Sigmoid colon (tissue), 7 donors: ENCODE data around the gene HOXA13. TPM values are rescaled to one million over a fixed set of nuclear protein-coding genes. Genes with fewer than 3 reads are reported as not detected.

Source experiments
- DNase-seq: peaks from one replicate; pipeline ENCODE4 v3.0.0-alpha.2; 2019
- H3K27ac ChIP-seq, 4 donors: fragments of 200-600 bp; sonication (generic); one replicate each; pipeline ENCODE4 v1.5.1; 2016 to 2019; ENCODE audit warnings: mild to moderate bottlenecking in 1 of 4
- H3K27me3 ChIP-seq, 3 donors: fragments of 200-600 bp; sonication (generic); one replicate each; pipeline ENCODE4 v1.5.1; 2019; ENCODE audit warnings: mild to moderate bottlenecking in 1 of 3
- H3K36me3 ChIP-seq, 4 donors: fragments of 200-600 bp; sonication (generic); one replicate each; pipeline ENCODE4 v1.5.1; 2016 to 2019
- H3K4me1 ChIP-seq, 4 donors: fragments of 200-600 bp; sonication (generic); one replicate each; pipeline ENCODE4 v1.5.1; 2017 to 2019
- H3K4me3 ChIP-seq, 4 donors: fragments of 200-600 bp; sonication (generic); one replicate each; pipeline ENCODE4 v1.5.1; 2017 to 2019; ENCODE audit warnings: mild to moderate bottlenecking in 2 of 4, moderate library complexity in 1 of 4
- H3K9me3 ChIP-seq, 4 donors: fragments of 200-600 bp in 3 of 4; sonication (generic) in 3 of 4; one replicate each; pipeline versions ENCODE4 v1.5.1 to v1.6.1; 2013 to 2019
- CTCF ChIP-seq, 4 experiments: fragments of 450-650 bp in 3 of 4; fragments of 200-600 bp in 1 of 4; IDR thresholded peaks; one replicate each; pipeline ENCODE4 v1.5.1; 2016 to 2019; ENCODE audit warnings: antibody characterized with exemption in 4 of 4, mild to moderate bottlenecking in 3 of 4, moderate library complexity in 2 of 4
- EP300 ChIP-seq, 4 donors: sonication (generic); formaldehyde crosslinking; IDR thresholded peaks; one replicate each; pipeline ENCODE4 v1.6.1; 2017; ENCODE audit warnings: antibody characterized with exemption in 4 of 4
- POLR2A ChIP-seq, 2 donors: fragments of 450-650 bp; IDR thresholded peaks; one replicate each; pipeline ENCODE4 v1.6.1; 2016; ENCODE audit warnings: antibody characterized with exemption in 2 of 2, mild to moderate bottlenecking in 2 of 2, moderate library complexity in 2 of 2
- POLR2AphosphoS5 ChIP-seq, 4 donors: sonication (generic); formaldehyde crosslinking; IDR thresholded peaks; one replicate each; pipeline ENCODE4 v1.6.1; 2017; ENCODE audit warnings: antibody characterized with exemption in 4 of 4
- WGBS, 2 donors: extraction: QIAGEN DNeasy Blood & Tissue Kit; methylation state at CpG; one replicate each; pipeline ENCODE4 v1.1.7; 2013; 5-methylcytosine and 5-hydroxymethylcytosine counted together
- intact Hi-C: fragments of 100-400 bp; cut with DNase I; formaldehyde crosslinking; loops from one replicate; pipeline ENCODE4 v1.15.1; 2023
- polyA plus RNA-seq, 3 donors: library from polyadenylated mRNA; stranded (reverse); fragments of 200-250 nt; gene quantifications; one replicate each; pipeline ENCODE4 v1.2.3, GENCODE V29; 2013
- total RNA-seq, 4 donors: library from RNA; depleted of rRNA; stranded (reverse); fragments of >200 nt; gene quantifications; one replicate each; pipeline ENCODE4 v1.1.0, GENCODE V29; 2016
- donor health status: healthy with polysubstance abuse.
- donor health status: Bipolar disorder and iron deficiency.
- donor health status: healthy.

Gene HOXA13
- total and polyA plus RNA-seq, 7 donors = 9.4 to 35.3 (median 20.8) TPM

- H3K4me1 ChIP-seq = peaks cover 0 to 50% (median 39%) of the 10 kb centered on the region in 4 donors
- intact Hi-C loops = no loop called here
- H3K27ac ChIP-seq = peak overlapping the region in 3 of 4 donors; percentile 97 to 98 (median 98)
- peak overlapping the region; percentile 80 to 85 (median 82) for H3K4me3 ChIP-seq
- TF ChIP-seq POLR2AphosphoS5 (IDR thresholded peaks at IDR 0.05) (no peak), POLR2A (IDR thresholded peaks at IDR 0.05) (no peak), EP300 (IDR thresholded peaks at IDR 0.05) (no peak), CTCF (IDR thresholded peaks at IDR 0.05) (no peak)
- DNase-seq = no peak
- WGBS, 2 donors = 10 to 39% methylated on average over 7 of the region's 7 CpGs
- no peaks in the 10 kb centered on the region for H3K9me3 ChIP-seq
- no peaks in the 10 kb centered on the region for H3K36me3 ChIP-seq
- H3K27me3 ChIP-seq = no peaks in the 10 kb centered on the region
Observed at GRCh38 chr7:27162561-27163287, 37.2 kb downstream of the HOXA13 start.

GRCh38 chr7:27161721-27162560, 38.0 kb downstream of the HOXA13 start:
- no peak for TF ChIP-seq CTCF (IDR thresholded peaks at IDR 0.05)
- no peak for TF ChIP-seq POLR2AphosphoS5 (IDR thresholded peaks at IDR 0.05)
- TF ChIP-seq EP300 (IDR thresholded peaks at IDR 0.05) = no peak
- no peak for TF ChIP-seq POLR2A (IDR thresholded peaks at IDR 0.05)
- peak overlapping the region in 3 of 4 donors; percentile 97 to 98 (median 98) for H3K27ac ChIP-seq
- H3K4me3 ChIP-seq = peak overlapping the region; percentile 38 to 85 (median 82)
- intact Hi-C loops = loop anchor here (1.0 to 2.0 kb wide), 3 partner anchors 475 to 961 kb away; partner anchors contain the start of genes CBX3 and HNRNPA2B1
- 6 to 27% methylated on average over 30 of the region's 30 CpGs for WGBS, 2 donors
- H3K4me1 ChIP-seq = peaks cover 0 to 49% (median 36%) of the 10 kb centered on the region in 4 donors
- DNase-seq = peak; percentile 72
- no peaks in the 10 kb centered on the region for H3K36me3 ChIP-seq
- no peaks in the 10 kb centered on the region for H3K9me3 ChIP-seq
- H3K27me3 ChIP-seq = no peaks in the 10 kb centered on the region

- no peaks in the 10 kb centered on the region for H3K27me3 ChIP-seq
- intact Hi-C loops = loop anchor here (1.0 to 2.0 kb wide), 3 partner anchors 474 to 960 kb away; partner anchors contain the start of genes CBX3 and HNRNPA2B1
- H3K4me1 ChIP-seq = peaks cover 0 to 46% (median 38%) of the 10 kb centered on the region in 4 donors
- no peaks in the 10 kb centered on the region for H3K9me3 ChIP-seq
- TF ChIP-seq CTCF (IDR thresholded peaks at IDR 0.05) (peak in 1 of 4 experiments; percentile 38), EP300 (IDR thresholded peaks at IDR 0.05) (no peak)
- H3K27ac ChIP-seq = peak overlapping the region in 3 of 4 donors; percentile 97 to 98 (median 98)
- no peaks in the 10 kb centered on the region for H3K36me3 ChIP-seq
- peak; percentile 73 for DNase-seq
- WGBS, 2 donors = 1 to 3% methylated on average over 27 of the region's 27 CpGs
- H3K4me3 ChIP-seq = peak overlapping the region; percentile 38 to 85 (median 82)
Observed at GRCh38 chr7:27161214-27161720, 38.6 kb downstream of the HOXA13 start.

GRCh38 chr7:27160546-27161213, 39.2 kb downstream of the HOXA13 start:
- DNase-seq = peak; percentile 94
- TF ChIP-seq EP300 (IDR thresholded peaks at IDR 0.05) = no peak
- TF ChIP-seq POLR2AphosphoS5 (IDR thresholded peaks at IDR 0.05) = peak in 1 of 4 donors; percentile 38
- TF ChIP-seq CTCF (IDR thresholded peaks at IDR 0.05) = peak; percentile 98 to 100 (median 99)
- Histone ChIP-seq H3K36me3 (no peaks in the 10 kb centered on the region), H3K4me1 (peaks cover 0 to 44% (median 40%) of the 10 kb centered on the region in 4 donors), H3K4me3 (peak overlapping the region; percentile 38 to 85 (median 82)), H3K9me3 (no peaks in the 10 kb centered on the region), H3K27ac (peak overlapping the region in 3 of 4 donors; percentile 97 to 98 (median 98)), H3K27me3 (no peaks in the 10 kb centered on the region)
- WGBS, 2 donors = 1 to 2% methylated on average over 54 of the region's 54 CpGs
- intact Hi-C loops = loop anchor here (1.0 to 2.0 kb wide), 3 partner anchors 474 to 960 kb away; partner anchors contain the start of genes CBX3 and HNRNPA2B1
